Body of pancreas (tissue), 4 donors: ENCODE data around the gene TMBIM6. TPM values are rescaled to one million over a fixed set of nuclear protein-coding genes. Genes with fewer than 3 reads are reported as not detected.

Experiments used
- ATAC-seq: fragments of 150-250 bp; one replicate; pipeline ENCODE4 v1.9.1; 2016
- DNase-seq, 4 donors: peaks; one replicate each; pipeline ENCODE4 v3.0.0-alpha.2; 2019
- H3K27ac ChIP-seq, 4 donors: fragments of 200-600 bp; sonication (generic); 1 replicate in 3 of 4; 2 replicates in 1 of 4; pipeline versions ENCODE4 v1.5.1 to v1.6.1; 2016 to 2019; ENCODE audit warnings: mild to moderate bottlenecking in 1 of 4, mixed read lengths in 1 of 4, moderate library complexity in 1 of 4
- H3K27me3 ChIP-seq, 2 donors: fragments of 200-600 bp; sonication (generic); one replicate each; pipeline ENCODE4 v1.6.0; 2016; ENCODE audit warnings: mild to moderate bottlenecking in 1 of 2
- H3K36me3 ChIP-seq, 2 donors: fragments of 200-600 bp; sonication (generic); replicated peaks in 1 of 2; 2 replicates each; pipeline ENCODE4 v1.5.1; 2016; ENCODE audit warnings: low read depth in 2 of 2; ENCODE audit not compliant: insufficient read depth in 1 of 2
- H3K4me1 ChIP-seq: fragments of 200-600 bp; sonication (generic); one replicate; pipeline ENCODE4 v1.6.0; 2016
- H3K4me3 ChIP-seq, 2 donors: fragments of 200-600 bp; sonication (generic); 1 replicate in 1 of 2; 2 replicates in 1 of 2; pipeline ENCODE4 v1.5.1; 2016 to 2019
- H3K9me3 ChIP-seq, 3 donors: fragments of 200-600 bp; sonication (generic); 1 replicate in 2 of 3; 2 replicates in 1 of 3; pipeline ENCODE4 v1.5.1; 2016
- CTCF ChIP-seq, 7 experiments: fragments of 450-650 bp in 4 of 7; fragments of 200-600 bp in 3 of 7; sonication (generic) in 3 of 7; IDR thresholded peaks; one replicate each; pipeline ENCODE4 v1.5.1; 2016 to 2019; ENCODE audit warnings: antibody characterized with exemption in 7 of 7
- POLR2A ChIP-seq, 3 donors: fragments of 450-650 bp; IDR thresholded peaks; one replicate each; pipeline ENCODE4 v1.6.1; 2016; ENCODE audit warnings: antibody characterized with exemption in 3 of 3, mild to moderate bottlenecking in 2 of 3
- WGBS, 2 donors: methylation state at CpG; one replicate each; pipeline ENCODE4 v1.1.5; 2017; 5-methylcytosine and 5-hydroxymethylcytosine counted together
- intact Hi-C: fragments of 100-400 bp; cut with DNase I; formaldehyde crosslinking; loops from one replicate; pipeline ENCODE4 v1.15.1; 2023
- total RNA-seq, 2 donors: library from RNA; depleted of rRNA; stranded (reverse); fragments of >200 nt; gene quantifications; one replicate each; pipeline ENCODE4 v1.1.0, GENCODE V29; 2016

Gene TMBIM6
- total RNA-seq, 2 donors from 2014 or later: 234 to 256 TPM

- Histone ChIP-seq H3K36me3 (peaks cover 0 to 10% of the 10 kb centered on the region in 2 donors), H3K4me3 (no peak overlapping the region), H3K9me3 (no peaks in the 10 kb centered on the region), H3K27ac (no peak overlapping the region), H3K27me3 (no peaks in the 10 kb centered on the region), H3K4me1 (no peaks in the 10 kb centered on the region)
- ATAC-seq: no peak
- TF ChIP-seq CTCF (IDR thresholded peaks at IDR 0.05) (no peak), POLR2A (IDR thresholded peaks at IDR 0.05) (no peak)
- WGBS, 2 donors: 89 to 100% methylated on average over 1 to 9 of the region's 9 CpGs
- no peak for DNase-seq
- intact Hi-C loops: no loop called here
These were observed 52.3 kb downstream of the TMBIM6 start for GRCh38 chr12:49793620-49794019.

- H3K9me3 ChIP-seq: no peaks in the 10 kb centered on the region
- TF ChIP-seq POLR2A (IDR thresholded peaks at IDR 0.05) (no peak), CTCF (IDR thresholded peaks at IDR 0.05) (no peak)
- no peaks in the 10 kb centered on the region for H3K4me1 ChIP-seq
- no peak overlapping the region for H3K4me3 ChIP-seq
- intact Hi-C loops: no loop called here
- peaks cover 0 to 10% of the 10 kb centered on the region in 2 donors for H3K36me3 ChIP-seq
- ATAC-seq (no peak), DNase-seq (no peak)
- WGBS, 2 donors: 95 to 100% methylated on average over 4 of the region's 5 CpGs
- H3K27ac ChIP-seq: no peak overlapping the region
- no peaks in the 10 kb centered on the region for H3K27me3 ChIP-seq
These were observed 52.7 kb downstream of the TMBIM6 start for GRCh38 chr12:49794021-49794420.

- no peaks in the 10 kb centered on the region for H3K27me3 ChIP-seq
- no peaks in the 10 kb centered on the region for H3K4me1 ChIP-seq
- H3K9me3 ChIP-seq: no peaks in the 10 kb centered on the region
- 90 to 92% methylated on average over 20 to 23 of the region's 32 CpGs for WGBS, 2 donors
- no peak overlapping the region for H3K27ac ChIP-seq
- DNase-seq: no peak
- intact Hi-C loops: no loop called here
- TF ChIP-seq POLR2A (IDR thresholded peaks at IDR 0.05) (no peak), CTCF (IDR thresholded peaks at IDR 0.05) (no peak)
- peaks cover 0 to 10% of the 10 kb centered on the region in 2 donors for H3K36me3 ChIP-seq
- no peak for ATAC-seq
- no peak overlapping the region for H3K4me3 ChIP-seq
These were observed 53.7 kb downstream of the TMBIM6 start for GRCh38 chr12:49794811-49795653.

GRCh38 chr12:49795654-49796105, 54.3 kb downstream of the TMBIM6 start:
- TF ChIP-seq POLR2A (IDR thresholded peaks at IDR 0.05) (no peak), CTCF (IDR thresholded peaks at IDR 0.05) (no peak)
- Histone ChIP-seq H3K4me1 (no peaks in the 10 kb centered on the region), H3K9me3 (no peaks in the 10 kb centered on the region), H3K36me3 (peaks cover 0 to 12% of the 10 kb centered on the region in 2 donors), H3K27me3 (no peaks in the 10 kb centered on the region), H3K4me3 (no peak overlapping the region), H3K27ac (no peak overlapping the region)
- intact Hi-C loops: no loop called here
- WGBS, 2 donors: 60 to 88% methylated on average over 1 to 9 of the region's 12 CpGs
- DNase-seq (no peak), ATAC-seq (no peak)

- Histone ChIP-seq H3K27me3 (no peaks in the 10 kb centered on the region), H3K36me3 (peaks cover 0 to 12% of the 10 kb centered on the region in 2 donors), H3K4me1 (no peaks in the 10 kb centered on the region), H3K27ac (no peak overlapping the region), H3K9me3 (no peaks in the 10 kb centered on the region), H3K4me3 (no peak overlapping the region)
- DNase-seq: no peak
- intact Hi-C loops: no loop called here
- 85 to 92% methylated on average over 4 to 8 of the region's 12 CpGs for WGBS, 2 donors
- TF ChIP-seq POLR2A (IDR thresholded peaks at IDR 0.05) (no peak), CTCF (IDR thresholded peaks at IDR 0.05) (no peak)
- no peak for ATAC-seq
These were observed 54.8 kb downstream of the TMBIM6 start for GRCh38 chr12:49796155-49796554.
